ENCODE results near the gene PRRX2.
A peak's percentile ranks its signal among the peaks of the same experiment; 100 is the strongest.

Gene PRRX2

GRCh38 chr9:129696944-129697655 is 31.7 kb downstream of the PRRX2 start:
- Histone ChIP-seq H3K36me3 (ENCODE audit: insufficient read depth) (no peaks in the 10 kb centered on the region), H3K4me1 (ENCODE audit: low read depth, poor library complexity, severe bottlenecking) (no peaks in the 10 kb centered on the region), H4K20me1 (ENCODE audit: insufficient read depth) (no peaks in the 10 kb centered on the region), H3K79me2 (ENCODE audit: insufficient read depth, low read depth) (no peaks in the 10 kb centered on the region), H3K27ac (no peak overlapping the region), H3K4me3 (IDR thresholded peaks at IDR 0.05; ENCODE audit: insufficient read depth, low read depth, low read length) (no peak overlapping the region), H3K9ac (no peak overlapping the region; the same call in 1 of the 2 replicates), H3K4me2 (no peak overlapping the region), H2AFZ (ENCODE audit: low read depth) (peak overlapping the region; percentile 34; the same call in 1 of the 2 replicates), H3K27me3 (ENCODE audit: insufficient read depth, low read depth) (peaks cover 86% of the 10 kb centered on the region)
- no peak for TF ChIP-seq CTCF (conservative IDR thresholded peaks at IDR 0.05; ENCODE audit: low read depth, low read length)

GRCh38 chr9:129697656-129698253 is 32.3 kb downstream of the PRRX2 start:
- no peak overlapping the region; the same call in 1 of the 2 replicates for H3K9ac ChIP-seq
- no peaks in the 10 kb centered on the region for H3K36me3 ChIP-seq (ENCODE audit: insufficient read depth)
- no peak overlapping the region for H3K4me2 ChIP-seq
- no peaks in the 10 kb centered on the region for H3K79me2 ChIP-seq (ENCODE audit: insufficient read depth, low read depth)
- TF ChIP-seq CTCF (conservative IDR thresholded peaks at IDR 0.05; ENCODE audit: low read depth, low read length), result no peak
- peaks cover 87% of the 10 kb centered on the region for H3K27me3 ChIP-seq (ENCODE audit: insufficient read depth, low read depth)
- H3K27ac ChIP-seq, result no peak overlapping the region
- H3K4me1 ChIP-seq (ENCODE audit: low read depth, poor library complexity, severe bottlenecking), result no peaks in the 10 kb centered on the region
- H4K20me1 ChIP-seq (ENCODE audit: insufficient read depth), result no peaks in the 10 kb centered on the region
- no peak overlapping the region for H2AFZ ChIP-seq (ENCODE audit: low read depth)
- H3K4me3 ChIP-seq (IDR thresholded peaks at IDR 0.05; ENCODE audit: insufficient read depth, low read depth, low read length), result no peak overlapping the region

- no peaks in the 10 kb centered on the region for H3K79me2 ChIP-seq (ENCODE audit: insufficient read depth, low read depth)
- no peak overlapping the region for H3K27ac ChIP-seq
- no peaks in the 10 kb centered on the region for H3K4me1 ChIP-seq (ENCODE audit: low read depth, poor library complexity, severe bottlenecking)
- H3K36me3 ChIP-seq (ENCODE audit: insufficient read depth), result no peaks in the 10 kb centered on the region
- no peak for TF ChIP-seq CTCF (conservative IDR thresholded peaks at IDR 0.05; ENCODE audit: low read depth, low read length)
- no peak overlapping the region for H3K4me2 ChIP-seq
- H3K9ac ChIP-seq, result no peak overlapping the region
- H2AFZ ChIP-seq (ENCODE audit: low read depth), result no peak overlapping the region
- no peak overlapping the region for H3K4me3 ChIP-seq (IDR thresholded peaks at IDR 0.05; ENCODE audit: insufficient read depth, low read depth, low read length)
- H3K27me3 ChIP-seq (ENCODE audit: insufficient read depth, low read depth), result peaks cover 87% of the 10 kb centered on the region
- H4K20me1 ChIP-seq (ENCODE audit: insufficient read depth), result no peaks in the 10 kb centered on the region
Observed at GRCh38 chr9:129698254-129698757, 32.9 kb downstream of the PRRX2 start.

- no peak for TF ChIP-seq CTCF (conservative IDR thresholded peaks at IDR 0.05; ENCODE audit: low read depth, low read length)
- H3K27me3 ChIP-seq (ENCODE audit: insufficient read depth, low read depth), result peaks cover 72% of the 10 kb centered on the region
- H3K27ac ChIP-seq, result no peak overlapping the region
Observed at GRCh38 chr9:129701054-129701453, 35.6 kb downstream of the PRRX2 start.

More at GRCh38 chr9:129701054-129701453, 35.6 kb downstream of the PRRX2 start:
- no peak overlapping the region for H3K4me3 ChIP-seq (IDR thresholded peaks at IDR 0.05; ENCODE audit: insufficient read depth, low read depth, low read length)
- no peaks in the 10 kb centered on the region for H3K79me2 ChIP-seq (ENCODE audit: insufficient read depth, low read depth)
- no peak overlapping the region for H3K4me2 ChIP-seq
- H3K36me3 ChIP-seq (ENCODE audit: insufficient read depth), result no peaks in the 10 kb centered on the region
- H3K9ac ChIP-seq, result no peak overlapping the region
- H4K20me1 ChIP-seq (ENCODE audit: insufficient read depth), result no peaks in the 10 kb centered on the region
- no peak overlapping the region for H2AFZ ChIP-seq (ENCODE audit: low read depth)
- no peaks in the 10 kb centered on the region for H3K4me1 ChIP-seq (ENCODE audit: low read depth, poor library complexity, severe bottlenecking)

All from KMS-11 (cell line).